Stimulated activated naive CD8-positive, alpha-beta T cell treated with anti-CD3 and anti-CD28 coated beads, Interleukin-15, amount 100 ng/mL, for 72 hours (primary cell): ENCODE measurements around the gene SDK2.

Experiments used
- ATAC-seq: fragments of 150-1000 bp; cut with Tn5 transposase; 2 replicates; pipeline ENCODE4 v1.10.0; 2021; ENCODE audit warnings: mild to moderate bottlenecking, moderate library complexity
- DNase-seq, 2 donors: peaks; one replicate each; pipeline ENCODE4 v3.0.0; 2021 to 2022
- H3K27ac Mint-ChIP-seq, 2 donors: one replicate each; pipeline ENCODE4 v1.8.0; 2022; ENCODE audit warnings: mild to moderate bottlenecking in 2 of 2, mixed read lengths in 2 of 2, moderate library complexity in 2 of 2
- H3K27me3 Mint-ChIP-seq: one replicate; pipeline ENCODE4 v1.8.0; 2022; ENCODE audit warnings: mixed read lengths
- H3K4me1 Mint-ChIP-seq: one replicate; pipeline ENCODE4 v1.8.0; 2022; ENCODE audit warnings: mild to moderate bottlenecking, mixed read lengths
- H3K4me3 Mint-ChIP-seq, 2 donors: one replicate each; pipeline ENCODE4 v1.8.0; 2022; ENCODE audit warnings: mild to moderate bottlenecking in 2 of 2, mixed read lengths in 2 of 2, moderate library complexity in 1 of 2
- H3K9me3 Mint-ChIP-seq, 2 donors: one replicate each; pipeline ENCODE4 v1.8.0; 2022; ENCODE audit warnings: mixed read lengths in 2 of 2

The SDK2 gene

GRCh38 chr17:73541111-73541510 is 103.1 kb downstream of the SDK2 start:
- H3K27ac Mint-ChIP-seq, result no peak overlapping the region
- peaks cover 4% of the 10 kb centered on the region for H3K4me1 Mint-ChIP-seq
- H3K9me3 Mint-ChIP-seq, result no peaks in the 10 kb centered on the region
- no peaks in the 10 kb centered on the region for H3K27me3 Mint-ChIP-seq
- ATAC-seq (no peak), DNase-seq (no peak)
- H3K4me3 Mint-ChIP-seq, result no peak overlapping the region

- Mint-ChIP-seq H3K9me3 (no peaks in the 10 kb centered on the region), H3K27me3 (no peaks in the 10 kb centered on the region), H3K27ac (no peak overlapping the region), H3K4me1 (peaks cover 4% of the 10 kb centered on the region), H3K4me3 (no peak overlapping the region)
- ATAC-seq (no peak), DNase-seq (no peak)
Observed at GRCh38 chr17:73539166-73539565, 105.1 kb downstream of the SDK2 start.

DNA sequence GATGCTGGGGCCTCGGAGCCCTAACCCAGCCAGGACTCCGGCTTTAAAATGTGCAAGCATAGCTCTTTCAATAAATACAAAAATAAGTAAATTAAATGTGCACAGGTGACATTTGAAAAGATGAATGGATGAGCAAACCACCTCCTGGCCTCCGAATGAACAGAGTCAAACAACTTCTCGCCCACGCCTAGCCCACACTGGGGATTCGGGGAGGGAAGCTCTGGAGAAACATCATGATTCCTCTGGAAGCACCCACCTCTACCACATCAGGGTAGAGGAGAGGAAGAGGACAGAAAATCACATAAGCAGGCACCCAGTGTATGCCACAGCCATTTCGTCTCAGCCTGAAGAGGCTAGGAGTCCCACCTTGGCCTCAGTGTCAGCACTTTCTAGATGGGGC is 105.8 kb downstream of the SDK2 start:
- DNase-seq (no peak), ATAC-seq (no peak)
- Mint-ChIP-seq H3K4me3 (no peak overlapping the region), H3K27ac (no peak overlapping the region), H3K9me3 (no peaks in the 10 kb centered on the region), H3K27me3 (no peaks in the 10 kb centered on the region), H3K4me1 (peaks cover 4% of the 10 kb centered on the region)

- no peak for ATAC-seq
- Mint-ChIP-seq H3K4me1 (peaks cover 4% of the 10 kb centered on the region), H3K4me3 (no peak overlapping the region)
Observed at GRCh38 chr17:73536700-73537605, 107.3 kb downstream of the SDK2 start.

DNA sequence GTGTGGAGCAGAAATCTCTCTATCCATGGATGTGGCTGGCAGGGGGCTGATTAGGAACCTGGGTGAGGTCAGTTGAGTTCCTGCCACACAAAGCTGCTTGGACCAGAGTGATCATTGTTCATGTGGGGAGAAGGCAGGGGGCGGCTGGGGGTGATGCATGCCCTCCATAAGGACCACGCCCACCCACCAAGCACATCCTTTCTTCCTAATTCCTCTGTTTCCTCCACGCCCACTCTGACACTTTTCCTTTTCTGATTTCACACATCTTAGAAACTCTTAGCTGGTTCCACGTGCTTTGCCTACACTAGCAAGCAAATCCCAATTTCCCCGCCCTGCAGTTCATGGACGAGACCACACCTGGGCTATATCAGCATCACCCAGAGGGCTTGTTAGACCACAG is 108.5 kb downstream of the SDK2 start:
- no peaks in the 10 kb centered on the region for H3K9me3 Mint-ChIP-seq
- H3K27ac Mint-ChIP-seq, result no peak overlapping the region
- no peak for DNase-seq
- no peak for ATAC-seq
- peaks cover 4% of the 10 kb centered on the region for H3K4me1 Mint-ChIP-seq
- no peak overlapping the region for H3K4me3 Mint-ChIP-seq
- no peaks in the 10 kb centered on the region for H3K27me3 Mint-ChIP-seq

More at GRCh38 chr17:73536700-73537605, 107.3 kb downstream of the SDK2 start:
- DNase-seq, result no peak
- H3K27ac Mint-ChIP-seq, result peak overlapping the region; percentile 27 to 77
- no peaks in the 10 kb centered on the region for H3K27me3 Mint-ChIP-seq
- no peaks in the 10 kb centered on the region for H3K9me3 Mint-ChIP-seq

DNA sequence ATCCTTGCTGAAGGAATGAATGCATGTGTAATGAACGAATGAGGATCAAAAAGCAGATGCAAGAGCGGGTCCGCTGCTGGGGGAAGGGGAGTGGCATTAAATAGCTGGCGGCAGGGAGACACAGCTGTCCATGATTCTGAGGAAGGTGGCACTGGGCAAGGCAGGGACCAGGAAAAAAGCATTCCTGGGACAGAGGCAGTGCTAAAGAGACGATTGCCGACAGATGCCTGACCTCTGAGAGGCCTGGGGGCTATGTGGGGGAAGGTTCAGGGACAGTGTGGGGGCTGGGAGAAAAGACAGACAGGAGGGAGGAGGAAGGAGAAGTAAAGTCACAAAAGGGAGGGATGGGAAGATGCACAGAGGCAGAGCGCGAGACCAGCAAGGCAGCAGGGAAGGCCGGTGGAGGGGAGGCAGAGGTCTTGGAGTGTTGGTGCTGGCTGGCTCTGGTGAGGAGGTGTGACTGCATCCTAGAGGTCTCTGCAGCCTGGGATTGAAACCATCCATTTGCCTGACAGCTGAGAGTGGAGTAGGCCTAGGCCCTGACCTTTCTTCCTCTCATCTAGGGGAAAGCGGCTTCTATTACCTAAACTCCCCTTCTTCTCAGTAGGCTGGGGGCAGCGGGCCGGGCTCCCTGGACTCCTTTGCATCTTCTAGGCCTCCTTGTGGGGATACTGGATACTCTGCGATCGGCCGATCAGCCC is 109.9 kb downstream of the SDK2 start:
- ATAC-seq (no peak), DNase-seq (no peak)
- Mint-ChIP-seq H3K27ac (peak overlapping the region in 1 of 2 donors; percentile 27), H3K4me1 (peaks cover 4% of the 10 kb centered on the region), H3K27me3 (no peaks in the 10 kb centered on the region), H3K4me3 (no peak overlapping the region), H3K9me3 (no peaks in the 10 kb centered on the region)

- peaks cover 4% of the 10 kb centered on the region for H3K4me1 Mint-ChIP-seq
- H3K4me3 Mint-ChIP-seq, result no peak overlapping the region
- H3K27me3 Mint-ChIP-seq, result no peaks in the 10 kb centered on the region
- ATAC-seq (no peak), DNase-seq (no peak)
- H3K27ac Mint-ChIP-seq, result peak overlapping the region in 1 of 2 donors; percentile 33
- no peaks in the 10 kb centered on the region for H3K9me3 Mint-ChIP-seq
Observed at GRCh38 chr17:73533781-73534180, 110.5 kb downstream of the SDK2 start.

DNA sequence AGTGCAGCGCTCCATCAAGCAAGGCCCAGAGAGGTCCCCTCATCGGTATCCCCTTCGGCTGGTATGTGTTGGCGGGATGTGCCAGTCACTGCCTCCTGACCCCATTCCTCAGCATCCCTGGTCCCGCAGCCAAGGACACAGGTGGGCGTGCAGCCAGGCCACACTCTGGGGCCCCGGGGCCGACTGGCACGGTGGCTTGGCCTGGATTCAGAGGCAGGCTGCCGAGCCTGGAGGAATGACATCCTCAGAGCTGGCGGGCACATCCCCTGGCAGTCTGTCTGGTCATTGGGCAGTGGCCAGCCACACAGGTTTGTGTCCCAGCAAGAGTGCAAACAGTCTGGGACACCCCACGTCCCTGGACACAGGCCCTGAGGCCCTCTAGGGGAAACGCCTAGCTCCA is 111.1 kb downstream of the SDK2 start:
- no peak overlapping the region for H3K27ac Mint-ChIP-seq
- H3K4me3 Mint-ChIP-seq, result no peak overlapping the region
- no peak for ATAC-seq

DNA sequence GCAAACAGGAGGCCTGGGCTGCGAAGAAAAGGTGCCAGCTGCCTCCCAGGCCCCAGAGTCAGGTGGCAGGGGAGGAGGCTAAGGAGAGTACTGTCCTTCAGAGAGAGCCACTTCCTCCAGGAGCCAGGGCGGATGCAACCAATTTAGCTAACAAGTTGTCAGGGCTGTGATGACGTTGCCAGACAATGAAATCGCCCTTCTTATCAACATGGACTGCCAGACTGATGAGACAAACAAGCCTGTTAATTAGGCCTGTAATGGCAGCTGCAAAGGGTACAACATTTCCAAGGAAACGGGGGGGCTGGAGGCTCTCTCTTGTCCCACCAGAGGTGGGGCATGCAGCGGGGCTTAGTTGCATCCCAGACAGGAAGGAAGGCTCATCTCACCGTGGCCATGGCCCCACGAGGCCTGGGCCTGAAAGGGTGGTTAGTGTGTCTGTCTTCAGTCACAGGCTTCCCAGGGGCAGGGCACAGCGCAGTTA is 111.8 kb downstream of the SDK2 start:
- ATAC-seq (no peak), DNase-seq (no peak)
- Mint-ChIP-seq H3K4me1 (no peaks in the 10 kb centered on the region), H3K4me3 (no peak overlapping the region), H3K9me3 (no peaks in the 10 kb centered on the region), H3K27ac (peak overlapping the region in 1 of 2 donors; percentile 13), H3K27me3 (no peaks in the 10 kb centered on the region)

More for the DNA sequence above, 111.1 kb downstream of the SDK2 start:
- Mint-ChIP-seq H3K9me3 (no peaks in the 10 kb centered on the region), H3K4me1 (peaks cover 4% of the 10 kb centered on the region), H3K27me3 (no peaks in the 10 kb centered on the region)
- no peak for DNase-seq

GRCh38 chr17:73531158-73531557 is 113.1 kb downstream of the SDK2 start:
- Mint-ChIP-seq H3K4me1 (no peaks in the 10 kb centered on the region), H3K9me3 (no peaks in the 10 kb centered on the region), H3K4me3 (no peak overlapping the region), H3K27ac (no peak overlapping the region), H3K27me3 (no peaks in the 10 kb centered on the region)
- DNase-seq (no peak), ATAC-seq (no peak)

- no peak overlapping the region for H3K27ac Mint-ChIP-seq
- no peaks in the 10 kb centered on the region for H3K27me3 Mint-ChIP-seq
- DNase-seq (no peak), ATAC-seq (no peak)
- H3K4me1 Mint-ChIP-seq, result no peaks in the 10 kb centered on the region
- no peaks in the 10 kb centered on the region for H3K9me3 Mint-ChIP-seq
- no peak overlapping the region for H3K4me3 Mint-ChIP-seq
Observed at GRCh38 chr17:73528679-73529078, 115.6 kb downstream of the SDK2 start.

GRCh38 chr17:73526952-73527351 is 117.3 kb downstream of the SDK2 start:
- H3K9me3 Mint-ChIP-seq, result no peaks in the 10 kb centered on the region
- no peaks in the 10 kb centered on the region for H3K4me1 Mint-ChIP-seq
- DNase-seq (no peak), ATAC-seq (no peak)
- H3K4me3 Mint-ChIP-seq, result no peak overlapping the region
- H3K27ac Mint-ChIP-seq, result no peak overlapping the region
- no peaks in the 10 kb centered on the region for H3K27me3 Mint-ChIP-seq

DNA sequence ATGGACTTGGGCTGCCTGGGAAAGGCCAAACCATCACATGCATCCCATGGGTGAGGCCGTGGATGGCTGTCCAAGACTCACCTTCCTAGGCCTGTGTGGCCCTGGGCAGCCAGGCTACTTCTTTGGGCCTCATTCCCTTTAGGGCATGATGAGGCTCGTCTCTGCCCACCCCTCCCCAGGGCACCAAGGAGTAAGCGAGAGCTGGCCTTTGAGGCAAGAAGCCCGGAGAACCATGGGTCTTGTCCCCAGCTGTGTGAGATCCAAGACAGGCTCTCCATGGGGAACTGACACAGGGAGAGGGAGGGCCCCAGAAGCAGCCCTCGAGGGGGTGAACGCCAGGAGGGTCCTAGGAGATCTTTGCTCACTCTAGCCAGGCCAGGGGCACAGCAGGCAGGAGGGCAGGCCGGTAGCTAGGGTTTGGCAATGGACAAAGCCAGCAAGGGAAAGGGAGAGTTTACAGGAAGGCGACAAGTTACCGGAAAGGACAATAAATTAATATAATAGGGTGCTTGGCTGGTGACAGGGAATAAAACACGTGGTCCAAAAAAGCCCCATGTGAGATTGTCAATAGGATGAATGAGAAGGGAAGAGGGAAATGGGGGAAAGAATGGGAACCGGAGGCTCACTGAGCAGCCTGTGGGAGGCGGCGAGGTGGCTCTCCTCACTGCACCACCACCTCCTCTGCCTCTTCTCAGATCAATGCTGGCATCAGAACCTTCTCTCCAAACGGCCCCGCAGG is 119.1 kb downstream of the SDK2 start:
- Mint-ChIP-seq H3K27me3 (no peaks in the 10 kb centered on the region), H3K9me3 (no peaks in the 10 kb centered on the region), H3K27ac (peak overlapping the region in 1 of 2 donors; percentile 14), H3K4me1 (no peaks in the 10 kb centered on the region), H3K4me3 (no peak overlapping the region)
- DNase-seq (no peak), ATAC-seq (no peak)

- Mint-ChIP-seq H3K4me1 (no peaks in the 10 kb centered on the region), H3K9me3 (no peaks in the 10 kb centered on the region), H3K27ac (no peak overlapping the region), H3K27me3 (no peaks in the 10 kb centered on the region), H3K4me3 (no peak overlapping the region)
- no peak for DNase-seq
- no peak for ATAC-seq
Observed at GRCh38 chr17:73522696-73523095, 121.5 kb downstream of the SDK2 start.

- ATAC-seq, result no peak
- Mint-ChIP-seq H3K4me1 (no peaks in the 10 kb centered on the region), H3K9me3 (no peaks in the 10 kb centered on the region), H3K4me3 (no peak overlapping the region), H3K27me3 (no peaks in the 10 kb centered on the region), H3K27ac (no peak overlapping the region)
- DNase-seq, result no peak
Observed at GRCh38 chr17:73522107-73522506, 122.1 kb downstream of the SDK2 start.
